Upper lobe of left lung (tissue), 6 donors: ENCODE data around the gene OVCH1. TPM values are rescaled to one million over a fixed set of nuclear protein-coding genes. Genes with fewer than 3 reads are reported as not detected.
A peak's percentile ranks its signal among the peaks of the same experiment; 100 is the strongest.

ENCODE experiments used
- ATAC-seq, 2 donors: fragments of 200-7000 bp; cut with Tn5 transposase; one replicate each; pipeline ENCODE4 v1.9.1; 2022; ENCODE audit warnings: mild to moderate bottlenecking in 2 of 2, moderate library complexity in 2 of 2; ENCODE audit not compliant: low FRiP score in 2 of 2
- DNase-seq, 2 donors: peaks; one replicate each; pipeline ENCODE4 v3.0.0-alpha.2; 2019 to 2020
- H3K27ac ChIP-seq, 4 donors: fragments of 200-600 bp; sonication (generic); one replicate each; pipeline ENCODE4 v1.5.1; 2016 to 2019
- H3K27me3 ChIP-seq, 4 donors: fragments of 200-600 bp; sonication (generic); one replicate each; pipeline ENCODE4 v1.5.1; 2017 to 2019
- H3K36me3 ChIP-seq, 4 donors: fragments of 200-600 bp; sonication (generic); one replicate each; pipeline ENCODE4 v1.5.1; 2016 to 2019
- H3K4me1 ChIP-seq, 4 donors: fragments of 200-600 bp; sonication (generic); one replicate each; pipeline ENCODE4 v1.5.1; 2018 to 2019
- H3K4me3 ChIP-seq, 4 donors: fragments of 200-600 bp; sonication (generic); one replicate each; pipeline ENCODE4 v1.5.1; 2017 to 2019; ENCODE audit warnings: mild to moderate bottlenecking in 2 of 4, moderate library complexity in 1 of 4
- H3K9me3 ChIP-seq, 4 donors: fragments of 200-600 bp; sonication (generic); one replicate each; pipeline ENCODE4 v1.5.1; 2018 to 2019
- CTCF ChIP-seq, 6 experiments: fragments of 450-650 bp in 4 of 6; fragments of 200-600 bp in 2 of 6; sonication (generic) in 2 of 6; IDR thresholded peaks; one replicate each; pipeline ENCODE4 v1.5.1; 2016 to 2019; ENCODE audit warnings: antibody characterized with exemption in 6 of 6
- EP300 ChIP-seq, 4 donors: sonication (generic); formaldehyde crosslinking; IDR thresholded peaks; one replicate each; pipeline ENCODE4 v1.5.1; 2017; ENCODE audit warnings: antibody characterized with exemption in 4 of 4, control low read depth in 2 of 4
- POLR2A ChIP-seq, 4 donors: fragments of 450-650 bp; IDR thresholded peaks; one replicate each; pipeline ENCODE4 v1.5.1; 2016 to 2017; ENCODE audit warnings: antibody characterized with exemption in 4 of 4, mild to moderate bottlenecking in 2 of 4
- POLR2AphosphoS5 ChIP-seq, 2 donors: sonication (generic); formaldehyde crosslinking; IDR thresholded peaks; one replicate each; pipeline ENCODE4 v1.5.1; 2017; ENCODE audit warnings: antibody characterized with exemption in 2 of 2
- WGBS, 2 donors: methylation state at CpG; one replicate each; pipeline ENCODE4 v1.1.5; 2017 to 2018; 5-methylcytosine and 5-hydroxymethylcytosine counted together
- total RNA-seq, 6 donors: library from RNA; depleted of rRNA in 4 of 6; stranded (reverse); fragments of >200 nt in 4 of 6; gene quantifications; one replicate each; pipeline versions ENCODE4 v1.1.0 to v1.2.1, GENCODE V29; 2016 to 2021
- donor health status: DM: no; HTN: no; CAD: no; lungs with moderate emphysema.
- donor health status: DM: no; HTN: yes; CAD: no; lungs with severe emphysema.

OVCH1 gene
- total RNA-seq, 6 donors from 2014 or later: 1.2 to 4.0 (median 2.3) TPM

GRCh38 chr12:29519585-29520182, 22.2 kb upstream of the OVCH1 start:
- no peak for ATAC-seq
- H3K9me3 ChIP-seq: no peaks in the 10 kb centered on the region
- no peak overlapping the region for H3K4me3 ChIP-seq
- no peak for DNase-seq
- H3K4me1 ChIP-seq: no peaks in the 10 kb centered on the region
- peaks cover 0 to 12% (median 0%) of the 10 kb centered on the region in 4 donors for H3K36me3 ChIP-seq
- no peak for TF ChIP-seq POLR2AphosphoS5 (IDR thresholded peaks at IDR 0.05)
- peak; percentile 34 to 64 (median 42) for TF ChIP-seq CTCF (IDR thresholded peaks at IDR 0.05)
- TF ChIP-seq POLR2A (IDR thresholded peaks at IDR 0.05): no peak
- no peak for TF ChIP-seq EP300 (IDR thresholded peaks at IDR 0.05)
- H3K27me3 ChIP-seq: no peaks in the 10 kb centered on the region
- no peak overlapping the region for H3K27ac ChIP-seq

- ATAC-seq (no peak), DNase-seq (no peak)
- Histone ChIP-seq H3K4me1 (no peaks in the 10 kb centered on the region), H3K27ac (no peak overlapping the region), H3K9me3 (no peaks in the 10 kb centered on the region), H3K4me3 (no peak overlapping the region), H3K27me3 (no peaks in the 10 kb centered on the region), H3K36me3 (peaks cover 0 to 20% (median 0%) of the 10 kb centered on the region in 4 donors)
- TF ChIP-seq EP300 (IDR thresholded peaks at IDR 0.05) (no peak), CTCF (IDR thresholded peaks at IDR 0.05) (no peak), POLR2AphosphoS5 (IDR thresholded peaks at IDR 0.05) (no peak)
- WGBS, 2 donors: 79 to 87% methylated on average over 2 of the region's 2 CpGs
Measured at GRCh38 chr12:29518407-29518806, 20.9 kb upstream of the OVCH1 start.

GRCh38 chr12:29517264-29517663, 19.8 kb upstream of the OVCH1 start:
- DNase-seq (peak in 1 of 2 donors; percentile 53), ATAC-seq (no peak)
- H3K36me3 ChIP-seq: peaks cover 0 to 20% (median 0%) of the 10 kb centered on the region in 4 donors
- no peaks in the 10 kb centered on the region for H3K9me3 ChIP-seq
- TF ChIP-seq CTCF (IDR thresholded peaks at IDR 0.05) (peak in 1 of 6 experiments; percentile 20), EP300 (IDR thresholded peaks at IDR 0.05) (no peak), POLR2AphosphoS5 (IDR thresholded peaks at IDR 0.05) (no peak)
- no peaks in the 10 kb centered on the region for H3K4me1 ChIP-seq
- H3K4me3 ChIP-seq: no peak overlapping the region
- H3K27ac ChIP-seq: no peak overlapping the region
- no peaks in the 10 kb centered on the region for H3K27me3 ChIP-seq
- WGBS, 2 donors: 66 to 80% methylated on average over 7 of the region's 7 CpGs

- no peak overlapping the region for H3K4me3 ChIP-seq
- H3K36me3 ChIP-seq: peaks cover 0 to 20% (median 0%) of the 10 kb centered on the region in 4 donors
- no peaks in the 10 kb centered on the region for H3K27me3 ChIP-seq
- DNase-seq (no peak), ATAC-seq (no peak)
- no peak overlapping the region for H3K27ac ChIP-seq
- 76 to 87% methylated on average over 2 of the region's 2 CpGs for WGBS, 2 donors
- H3K9me3 ChIP-seq: no peaks in the 10 kb centered on the region
- H3K4me1 ChIP-seq: no peaks in the 10 kb centered on the region
- TF ChIP-seq EP300 (IDR thresholded peaks at IDR 0.05): no peak
- TF ChIP-seq CTCF (IDR thresholded peaks at IDR 0.05): no peak
- TF ChIP-seq POLR2AphosphoS5 (IDR thresholded peaks at IDR 0.05): no peak
- no peak for TF ChIP-seq POLR2A (IDR thresholded peaks at IDR 0.05)
Measured at GRCh38 chr12:29516431-29516875, 19.0 kb upstream of the OVCH1 start.

- no peak overlapping the region for H3K27ac ChIP-seq
- no peak for TF ChIP-seq POLR2A (IDR thresholded peaks at IDR 0.05)
- no peak for TF ChIP-seq EP300 (IDR thresholded peaks at IDR 0.05)
- H3K4me1 ChIP-seq: no peaks in the 10 kb centered on the region
- WGBS, 2 donors: 76 to 78% methylated on average over 6 of the region's 6 CpGs
- H3K36me3 ChIP-seq: peaks cover 0 to 7% (median 0%) of the 10 kb centered on the region in 4 donors
- no peaks in the 10 kb centered on the region for H3K9me3 ChIP-seq
- DNase-seq: no peak
- no peak overlapping the region for H3K4me3 ChIP-seq
- H3K27me3 ChIP-seq: no peaks in the 10 kb centered on the region
- peak in 1 of 2 donors; percentile 49 for ATAC-seq
Measured at GRCh38 chr12:29510591-29511185, 13.2 kb upstream of the OVCH1 start.
